HG03060 (cell line): ENCODE data around the gene ANGPTL3.
A peak's percentile ranks its signal among the peaks of the same experiment; 100 is the strongest.

Source experiments
- ATAC-seq: cut with Tn5 transposase; IDR thresholded peaks from one replicate; pipeline ENCODE4 v1.9.1; 2021; ENCODE audit warnings: low read depth, moderate number of reproducible peaks; ENCODE audit not compliant: unreplicated experiment

ANGPTL3 gene

GRCh38 chr1:62625415-62625814 is 28.1 kb downstream of the ANGPTL3 start:
- peak; percentile 34 for ATAC-seq

GRCh38 chr1:62628506-62628905 is 31.2 kb downstream of the ANGPTL3 start:
- ATAC-seq = no peak

GRCh38 chr1:62637392-62638105 is 40.2 kb downstream of the ANGPTL3 start:
- ATAC-seq = no peak

GRCh38 chr1:62643283-62643682 is 46.0 kb downstream of the ANGPTL3 start:
- no peak for ATAC-seq

GRCh38 chr1:62652387-62652786 is 55.1 kb downstream of the ANGPTL3 start:
- ATAC-seq = no peak

- ATAC-seq = no peak
Measured at GRCh38 chr1:62654744-62655143, 57.4 kb downstream of the ANGPTL3 start.
